HG03135 (cell line): Measurements from ENCODE around the gene TESMIN.

Experiments
- ATAC-seq: cut with Tn5 transposase; IDR thresholded peaks from one replicate; pipeline ENCODE4 v1.9.1; 2021; ENCODE audit warnings: mild to moderate bottlenecking, moderate library complexity; ENCODE audit not compliant: unreplicated experiment

Gene TESMIN

DNA sequence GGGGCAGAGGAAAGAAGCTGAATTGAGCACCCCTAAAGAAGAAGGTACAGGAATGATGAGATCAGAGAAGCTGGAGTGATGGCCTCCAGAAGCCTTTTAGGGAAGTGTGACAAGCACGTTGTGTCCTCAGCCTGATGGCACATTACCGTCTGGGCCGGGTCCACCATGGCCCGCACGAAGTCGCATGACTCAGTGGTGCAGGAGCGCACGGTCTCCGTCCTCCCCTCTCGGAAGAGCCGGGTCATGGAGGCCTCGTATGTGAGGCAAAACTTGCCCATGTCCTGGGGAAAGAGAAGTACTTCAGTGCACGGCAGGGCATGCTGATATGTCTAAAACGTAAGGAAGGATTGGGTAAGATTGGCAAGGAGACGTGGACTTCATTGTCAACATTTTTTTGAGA, 11.2 kb upstream of the TESMIN start:
- ATAC-seq: no peak

DNA sequence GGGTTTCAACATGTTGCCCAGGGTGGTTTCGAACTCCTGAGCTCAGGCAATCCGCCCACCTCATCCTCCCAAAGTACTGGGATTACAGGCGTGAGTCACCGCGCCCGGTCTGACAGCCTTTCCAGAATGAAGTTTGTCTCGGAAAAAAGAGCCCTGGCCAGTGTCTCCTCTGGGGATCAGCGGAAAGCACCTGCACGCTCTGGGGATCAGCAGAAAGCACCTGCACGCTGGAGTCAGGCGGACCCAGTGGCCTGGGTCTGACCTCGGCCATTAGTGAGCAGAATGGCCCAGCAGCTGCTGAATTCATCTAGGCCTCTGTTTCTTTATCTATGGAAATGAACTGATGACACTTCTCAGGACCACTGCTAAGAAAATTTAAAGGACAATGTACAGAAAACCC, 10.5 kb upstream of the TESMIN start:
- ATAC-seq: no peak

DNA sequence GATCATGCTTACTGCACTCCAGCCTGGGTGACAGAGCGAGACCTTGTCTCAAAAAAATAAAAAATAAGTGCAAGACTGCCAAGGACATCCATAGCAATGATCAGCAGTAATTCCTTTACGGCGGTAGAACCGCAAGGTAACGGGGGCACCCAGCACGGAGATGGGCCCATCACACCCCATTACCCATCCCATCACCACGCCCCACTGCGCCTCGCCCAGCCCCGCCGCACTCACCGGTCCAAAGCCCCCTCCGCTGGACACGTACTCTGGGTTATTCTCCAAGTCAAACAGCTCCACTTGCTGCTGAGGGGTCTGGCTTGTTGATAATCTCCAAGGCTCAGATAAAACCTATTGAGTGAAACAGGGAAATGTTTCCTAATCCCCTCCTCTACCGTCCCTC, 8.7 kb upstream of the TESMIN start:
- no peak for ATAC-seq

DNA sequence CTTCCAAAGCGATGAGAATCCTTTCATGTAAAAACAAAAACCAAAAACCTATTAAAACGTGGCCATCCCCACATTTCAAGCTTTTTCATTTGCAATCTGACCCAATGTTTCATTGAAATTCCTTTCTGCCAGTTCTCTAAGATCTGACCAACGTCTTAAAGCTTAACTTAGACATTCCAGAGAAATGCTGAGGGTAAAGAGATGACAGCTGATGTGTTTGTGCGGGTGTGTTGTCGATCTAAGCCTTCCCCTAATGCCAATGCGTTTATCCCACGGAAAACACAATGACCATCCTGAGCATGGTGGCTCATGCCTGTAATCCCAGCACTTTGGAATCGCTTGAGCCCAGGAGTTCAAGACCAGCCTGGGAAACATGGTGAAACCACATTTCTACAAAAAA, 6.4 kb upstream of the TESMIN start:
- ATAC-seq: no peak

DNA sequence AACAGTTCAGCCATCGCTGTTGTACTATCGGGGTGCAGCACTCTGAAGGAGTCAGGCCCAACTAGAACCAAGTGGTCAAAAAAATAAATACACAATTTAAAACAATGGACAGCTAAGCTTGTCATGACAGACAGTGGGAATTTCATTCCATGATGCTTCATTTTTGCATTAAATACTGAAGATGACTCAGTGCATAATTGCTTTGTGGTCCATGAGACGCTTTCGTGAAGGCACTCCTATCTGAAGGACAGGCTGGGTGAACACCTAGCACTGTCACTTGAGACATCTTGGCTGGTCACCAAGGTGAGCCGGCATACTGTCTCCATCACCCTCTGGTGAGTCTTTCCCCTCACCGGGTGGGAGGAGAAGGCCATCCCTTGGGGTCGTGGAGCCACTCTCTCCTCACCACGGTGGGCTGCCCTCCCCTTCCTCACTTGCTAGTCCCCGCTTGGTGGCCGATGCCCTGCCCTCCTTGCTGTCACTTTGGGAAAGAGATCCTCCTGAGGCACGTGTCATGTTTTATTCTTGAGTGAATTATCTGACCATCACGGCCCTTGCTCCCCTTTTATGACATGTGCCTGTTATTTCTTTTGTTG, 4.9 kb upstream of the TESMIN start:
- ATAC-seq: no peak

DNA sequence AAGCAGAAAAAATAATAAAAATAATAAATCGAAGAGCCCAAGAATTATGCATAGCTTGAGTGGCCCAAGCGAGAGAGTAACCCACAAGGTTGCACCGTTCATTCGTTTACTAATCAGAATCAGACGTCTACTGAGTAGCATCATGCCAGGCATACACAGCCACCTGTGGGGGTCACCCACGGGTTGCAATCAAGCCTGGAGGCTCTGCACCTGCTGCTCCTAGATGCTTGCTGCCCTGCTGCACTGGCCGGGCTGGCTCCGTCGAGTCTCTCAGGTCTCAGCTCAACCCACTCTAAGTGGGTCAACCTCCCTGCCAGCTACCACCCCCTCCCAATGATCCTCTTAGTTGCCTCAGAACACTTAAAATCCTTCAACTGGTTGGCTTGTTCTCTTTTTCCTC, 2.0 kb upstream of the TESMIN start:
- ATAC-seq: no peak

DNA sequence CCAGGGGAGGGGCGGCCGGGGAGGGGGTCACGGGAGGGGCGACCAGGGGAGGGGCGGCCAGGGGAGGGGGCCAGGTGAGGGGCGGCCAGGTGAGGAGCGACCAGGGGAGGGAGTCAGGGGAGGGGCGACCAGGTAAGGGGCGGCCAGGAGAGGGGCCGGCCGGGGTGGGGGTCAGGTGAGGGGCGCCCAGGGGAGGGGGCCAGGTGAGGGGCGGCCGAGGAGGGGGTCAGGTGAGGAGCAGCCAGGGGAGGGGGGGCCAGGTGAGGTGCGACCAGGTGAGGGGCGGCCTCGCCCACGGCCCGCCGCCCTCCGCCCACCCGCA, 355 bp downstream of the TESMIN start:
- ATAC-seq: no peak

DNA sequence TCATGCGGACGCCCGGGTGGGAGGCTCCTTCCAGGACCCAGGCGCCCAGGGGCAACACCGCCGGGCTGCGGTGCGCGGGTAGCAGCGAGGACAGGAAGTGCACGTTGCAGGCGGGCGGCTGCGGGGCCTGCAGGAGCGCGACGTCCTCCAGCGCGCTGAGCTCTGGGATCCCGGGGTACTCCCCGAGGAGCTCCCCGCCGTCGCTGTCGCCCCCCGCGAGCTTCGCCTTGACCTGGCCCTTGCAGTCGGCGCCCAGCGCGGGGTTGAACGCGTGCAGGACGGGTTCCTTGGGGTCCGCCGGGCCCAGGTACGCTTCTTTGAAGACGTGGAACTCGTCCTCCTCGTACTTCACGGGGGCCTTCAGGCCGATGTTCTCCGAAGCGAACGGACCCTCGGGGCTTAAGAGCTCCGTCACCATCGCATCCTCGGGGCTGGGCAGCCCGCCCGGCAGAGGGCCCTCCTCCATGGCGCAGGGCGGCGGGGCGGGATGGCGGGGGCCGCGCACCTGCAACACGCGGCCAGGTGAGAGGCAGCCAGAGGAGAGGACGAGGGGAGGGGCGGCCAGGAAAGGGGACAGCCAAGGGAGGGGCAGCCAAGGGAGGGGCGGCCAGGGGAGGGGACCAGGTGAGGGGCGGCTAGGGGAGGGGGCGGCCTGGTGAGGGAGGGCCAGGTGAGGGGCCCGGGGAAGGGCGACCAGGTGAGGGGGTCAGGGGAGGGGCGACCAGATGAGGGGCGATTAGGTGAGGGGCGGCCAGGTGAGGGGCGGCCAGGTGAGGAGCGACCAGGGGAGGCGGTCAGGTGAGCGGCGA, 921 bp downstream of the TESMIN start:
- no peak for ATAC-seq

DNA sequence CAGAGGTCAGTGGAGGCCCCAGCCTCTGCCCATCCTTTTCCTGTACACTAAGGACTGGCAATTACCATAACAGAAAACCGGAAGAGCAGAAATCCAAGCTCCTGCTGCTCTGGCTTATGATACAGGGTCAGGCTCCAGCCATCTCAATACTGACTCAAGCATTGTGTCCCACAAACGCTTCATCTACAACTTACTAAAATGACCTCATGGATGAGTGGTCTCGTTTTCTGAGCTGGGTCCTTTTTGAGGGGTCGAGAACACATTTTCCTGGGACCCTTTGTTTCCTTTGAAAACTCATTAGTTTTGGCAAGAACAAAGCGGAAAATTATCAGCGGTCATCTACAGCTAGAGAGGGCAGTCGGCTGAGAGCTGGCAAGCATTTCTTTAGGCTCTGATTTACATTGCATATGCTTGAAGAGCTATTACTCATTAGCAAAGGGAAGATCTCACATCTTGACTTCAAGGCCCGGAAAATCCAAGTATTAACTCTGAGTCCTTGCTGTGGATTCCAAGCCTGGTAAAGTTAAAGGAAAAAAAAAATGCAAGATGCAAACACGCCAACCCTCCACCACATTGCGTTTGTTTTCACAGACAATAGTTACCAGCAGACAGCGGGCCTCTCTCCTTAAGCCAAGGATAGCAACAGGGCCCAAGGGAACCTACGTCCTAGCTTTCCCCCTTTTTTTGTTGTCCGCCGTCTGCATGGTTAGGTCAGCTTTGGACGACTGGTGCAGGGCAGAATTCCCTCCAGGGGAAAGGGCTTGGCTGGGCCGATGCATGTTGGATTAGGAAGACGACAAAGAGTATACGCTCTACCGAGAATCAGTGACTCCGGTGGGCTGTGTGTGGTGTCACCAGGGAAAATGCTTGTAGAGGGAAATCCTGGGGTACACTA, 1.8 kb downstream of the TESMIN start:
- no peak for ATAC-seq

DNA sequence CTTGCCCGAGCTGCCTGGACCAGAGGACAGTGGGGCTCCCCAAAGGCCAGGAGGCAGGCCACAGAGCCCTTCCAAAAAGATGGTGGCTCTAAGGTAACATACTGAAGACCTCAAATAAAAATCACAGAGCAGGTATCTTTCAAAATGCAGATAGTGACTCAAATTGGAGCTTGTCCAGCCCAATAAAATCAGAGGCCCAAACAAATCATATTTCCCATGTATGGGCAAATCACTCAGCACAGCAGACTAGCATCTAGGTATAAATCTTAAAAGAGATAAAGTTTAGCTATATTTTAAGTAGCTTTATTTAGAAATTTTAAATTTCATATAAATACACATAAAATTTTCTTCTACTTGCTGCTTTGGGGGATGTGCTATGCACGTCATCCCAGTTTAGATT, 3.3 kb downstream of the TESMIN start:
- ATAC-seq: no peak

DNA sequence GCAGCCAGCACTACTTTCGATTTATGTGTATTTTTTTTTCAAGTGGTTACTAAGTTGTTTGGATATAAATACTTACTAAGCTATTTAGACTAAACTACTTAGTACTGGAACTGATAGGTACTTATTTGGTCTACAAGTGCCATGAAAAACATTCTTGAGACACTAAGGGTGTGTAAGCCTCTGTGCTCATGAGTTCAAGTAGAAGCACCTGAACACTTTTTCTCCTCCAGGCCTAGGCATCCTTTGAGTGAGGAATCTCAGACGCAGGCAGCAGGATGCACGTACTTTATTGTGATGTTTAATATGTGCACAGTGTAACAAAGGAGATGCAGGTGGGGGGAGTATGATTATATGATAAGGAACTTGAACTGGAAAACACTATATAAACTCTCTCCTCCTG, 7.8 kb downstream of the TESMIN start:
- ATAC-seq: no peak

DNA sequence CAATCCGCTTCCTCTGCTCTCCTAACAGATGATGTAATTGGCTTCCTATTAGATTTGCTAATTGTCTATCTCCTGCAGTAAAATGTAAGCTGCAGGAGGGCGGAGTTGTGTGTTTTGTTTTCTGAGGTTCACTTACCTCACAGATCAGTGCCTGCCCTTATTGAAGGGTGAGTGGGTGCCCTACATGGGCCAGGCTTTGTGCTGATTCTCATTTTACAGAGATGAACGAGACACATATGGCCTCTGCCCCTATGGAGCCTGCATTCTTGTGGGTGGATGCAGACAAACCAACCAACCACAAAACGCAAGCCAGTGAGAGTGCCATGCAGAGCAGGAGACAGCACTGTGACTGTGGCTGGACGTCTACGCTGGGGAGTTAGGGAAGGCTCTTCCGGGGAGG, 9.9 kb downstream of the TESMIN start:
- ATAC-seq: no peak

DNA sequence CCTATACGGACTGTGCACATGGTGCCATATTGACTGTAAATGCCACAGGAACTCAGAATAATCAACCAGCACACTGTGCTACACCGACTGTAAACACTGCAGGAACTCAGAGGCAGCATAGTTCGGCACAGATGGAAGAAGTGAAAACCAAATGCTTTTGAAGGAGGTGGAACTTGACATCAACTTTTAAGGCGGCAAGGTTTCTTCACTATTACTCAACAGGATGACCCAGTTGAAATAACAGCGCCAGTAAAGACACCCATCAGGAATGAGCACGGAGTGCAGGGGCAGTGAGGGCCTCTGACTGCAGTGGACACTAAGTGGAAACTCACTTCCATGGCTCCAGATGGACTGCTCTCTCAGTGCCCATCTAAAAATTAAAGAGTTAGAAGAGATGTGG, 15.7 kb downstream of the TESMIN start:
- no peak for ATAC-seq

DNA sequence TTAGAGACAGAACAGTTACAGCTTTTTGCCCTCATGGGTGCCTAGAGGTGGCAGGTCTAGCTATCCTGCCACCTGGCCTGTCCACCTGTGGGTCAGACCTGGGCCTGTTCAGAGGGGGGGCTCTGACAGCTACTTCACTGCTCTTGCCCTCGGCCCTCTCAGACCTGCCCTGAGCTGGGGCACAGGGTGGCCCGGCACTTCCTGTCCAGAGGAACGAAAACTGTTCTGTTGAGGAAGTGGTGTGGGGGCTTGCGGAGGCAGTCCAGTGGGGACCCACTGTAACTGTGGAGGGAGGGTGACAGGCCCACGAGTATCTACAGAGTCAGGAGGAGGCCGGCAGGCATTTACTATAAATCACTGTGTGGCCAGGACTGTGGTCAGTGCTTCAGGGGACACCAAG, 16.2 kb downstream of the TESMIN start:
- ATAC-seq: no peak

DNA sequence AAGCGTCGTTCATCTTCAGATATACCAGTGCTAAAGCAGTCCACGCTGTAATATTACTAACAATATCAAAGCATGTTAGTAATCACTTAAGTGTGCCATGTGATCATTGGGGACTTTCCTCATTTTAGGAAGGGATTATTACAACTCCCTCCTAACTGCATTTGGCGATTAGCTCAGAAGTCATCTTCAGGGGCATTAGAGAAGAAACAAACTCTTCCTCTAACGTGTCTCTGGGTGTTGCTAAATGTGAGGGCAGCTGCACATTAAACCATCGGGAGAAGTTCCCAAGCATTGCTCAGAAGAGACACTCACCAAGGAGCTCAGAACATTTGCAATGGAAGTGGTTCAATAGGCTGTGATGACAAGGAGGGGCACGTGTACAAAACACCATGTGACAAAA, 17.2 kb downstream of the TESMIN start:
- no peak for ATAC-seq

DNA sequence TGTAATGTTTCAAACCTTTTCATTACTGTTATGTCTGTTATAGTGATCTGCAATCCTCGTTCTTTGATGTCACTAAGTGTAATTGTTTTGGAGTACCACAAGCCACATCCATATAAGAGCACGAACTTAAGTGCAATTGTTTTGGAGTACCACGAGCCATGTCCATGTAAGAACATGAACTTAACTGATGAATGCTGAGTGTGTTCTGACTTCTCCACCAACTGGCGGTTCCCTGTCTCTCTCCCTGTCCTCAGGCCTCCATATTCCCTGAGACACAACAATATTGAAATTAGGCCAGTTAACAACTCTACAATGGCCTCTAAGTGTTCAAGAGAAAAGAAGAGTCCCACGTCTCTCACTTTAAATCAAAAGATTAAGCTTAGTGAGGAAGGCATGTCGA, 23.5 kb downstream of the TESMIN start:
- ATAC-seq: no peak

DNA sequence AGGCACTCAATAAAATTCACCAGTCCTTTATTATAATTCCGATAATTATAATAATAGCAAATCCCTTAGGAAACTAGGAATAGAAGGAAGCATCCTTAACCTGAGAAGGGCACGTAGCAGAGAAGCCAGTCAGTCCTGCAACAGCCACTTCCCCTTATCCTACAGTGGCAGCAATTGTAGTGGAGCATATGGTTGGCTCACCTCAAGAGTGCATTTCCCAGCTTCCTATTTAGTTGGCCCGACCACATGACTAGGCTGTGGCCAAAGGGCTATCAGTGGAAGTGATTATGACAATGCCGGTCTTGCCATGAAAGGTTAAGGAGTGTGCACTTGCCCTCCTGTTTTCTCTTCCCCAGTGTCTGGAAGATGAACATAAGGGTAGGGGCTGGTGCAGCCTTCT, 27.0 kb downstream of the TESMIN start:
- no peak for ATAC-seq

DNA sequence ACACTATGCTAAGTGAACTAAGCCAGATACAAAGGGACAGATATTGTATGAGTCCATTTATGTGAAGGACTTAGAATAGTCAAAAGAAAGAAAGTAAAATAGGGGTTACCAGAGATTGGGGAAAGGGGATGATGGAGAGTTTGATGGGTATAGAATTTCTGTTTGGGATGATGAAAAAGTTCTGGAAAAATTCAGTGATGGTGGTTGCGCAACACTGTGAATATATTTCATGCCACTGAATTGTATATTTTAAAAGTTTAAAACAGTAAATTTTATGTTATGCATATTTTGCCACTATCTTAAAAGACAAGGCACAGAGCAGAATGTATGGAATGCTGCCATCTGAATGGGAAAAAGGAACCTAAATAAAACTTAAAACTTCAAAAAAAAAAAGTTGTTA, 29.2 kb downstream of the TESMIN start:
- ATAC-seq: no peak

DNA sequence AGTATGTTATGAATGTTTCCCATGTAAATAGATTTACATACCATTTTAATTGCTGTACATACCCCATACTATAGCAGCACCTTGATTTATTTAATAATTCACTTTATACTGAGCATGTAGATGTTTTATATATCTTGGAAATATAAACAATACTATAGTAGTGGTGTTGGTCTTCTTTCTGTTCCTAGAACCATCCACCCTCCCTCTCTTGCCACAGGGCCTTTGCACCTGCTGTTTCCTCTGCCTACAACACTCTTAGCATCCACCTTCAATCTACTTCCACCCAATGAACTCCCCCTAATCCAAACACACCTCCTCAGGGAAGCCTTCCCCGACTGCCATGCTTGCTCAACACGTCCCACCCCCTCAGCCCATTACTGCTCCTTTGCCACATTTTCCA, 30.2 kb downstream of the TESMIN start:
- no peak for ATAC-seq

DNA sequence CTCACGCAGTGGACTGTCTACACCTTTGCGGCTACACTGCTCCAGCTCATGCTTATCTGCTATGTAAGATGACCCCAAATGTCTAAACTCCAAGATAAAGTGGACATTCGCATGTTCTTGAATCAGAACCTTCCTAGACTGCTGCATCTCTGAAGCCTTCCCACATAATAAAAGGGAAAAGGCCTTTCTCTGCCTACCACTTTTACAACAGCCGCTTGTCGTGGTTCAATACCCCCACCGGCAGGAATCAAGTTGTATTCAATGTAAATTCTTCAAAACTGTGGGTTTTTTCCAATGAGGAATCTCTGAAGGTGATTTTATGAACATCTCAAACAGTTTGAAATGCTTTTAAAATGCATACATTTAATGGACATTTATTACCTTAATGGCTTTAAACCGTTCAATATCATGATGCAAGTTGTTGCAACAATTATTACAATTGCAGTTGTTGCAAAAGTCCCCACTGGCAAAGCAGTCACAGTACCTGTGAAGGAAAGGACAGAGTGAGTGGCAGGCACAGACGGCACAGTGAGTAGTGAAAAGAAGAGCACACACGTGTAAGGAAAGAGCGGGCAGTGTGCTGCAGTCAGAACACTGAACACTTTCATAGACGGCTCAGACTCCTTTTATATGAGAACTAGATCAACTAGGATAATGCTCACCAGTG, 35.7 kb downstream of the TESMIN start:
- no peak for ATAC-seq

DNA sequence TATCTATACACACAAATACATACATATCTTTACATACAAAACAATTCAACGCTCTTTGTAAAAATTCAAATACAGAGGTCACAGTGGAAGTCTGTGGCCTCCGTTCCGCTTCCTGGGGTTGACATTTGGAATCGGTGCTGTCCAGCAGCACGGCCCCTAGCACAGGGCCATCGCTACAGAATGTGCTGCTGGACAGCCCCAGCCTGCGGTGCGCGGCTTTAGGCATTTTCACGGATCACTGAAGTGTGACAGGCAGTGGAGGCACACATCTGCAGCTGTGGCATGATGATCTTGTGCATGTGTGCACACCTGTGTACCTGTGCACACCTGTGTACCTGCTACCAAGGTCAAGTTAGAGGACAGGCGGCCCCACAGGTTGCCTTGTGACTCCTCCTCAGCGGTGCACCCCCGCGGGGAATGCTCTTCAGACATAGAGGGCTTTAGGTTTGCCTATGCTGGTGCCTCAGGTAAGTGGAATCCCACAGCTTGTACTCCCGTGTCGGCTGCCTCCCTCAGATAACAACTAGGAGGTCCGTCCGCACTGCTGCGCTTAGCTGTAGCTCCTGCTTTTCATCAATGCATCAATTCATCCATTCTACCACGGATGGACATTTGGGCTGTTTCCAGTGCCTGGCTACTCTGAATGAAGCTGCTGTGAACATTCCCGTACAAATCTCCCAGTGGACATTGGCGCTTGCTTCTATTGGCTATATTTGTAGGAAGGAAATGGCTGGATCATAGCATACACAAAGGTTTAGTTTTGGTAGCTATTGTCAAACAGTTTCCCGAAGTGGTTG, 37.1 kb downstream of the TESMIN start:
- ATAC-seq: no peak
